Thoracic aorta (tissue), 2 donors: Measurements from ENCODE around the gene FRMD3. TPM values are rescaled to one million over a fixed set of nuclear protein-coding genes. Genes with fewer than 3 reads are reported as not detected.

Source experiments
- ATAC-seq: fragments of 150-250 bp; one replicate; pipeline ENCODE4 v1.8.0; 2017; ENCODE audit warnings: low read depth; ENCODE audit not compliant: insufficient number of reproducible peaks, low FRiP score
- DNase-seq: peaks from one replicate; pipeline ENCODE4 v3.0.0-alpha.2; 2020; ENCODE audit warnings: low spot score
- H3K27ac ChIP-seq, 2 donors: fragments of 200-600 bp; sonication (generic); 1 replicate in 1 of 2; 2 replicates in 1 of 2; pipeline ENCODE4 v1.5.1; 2016; ENCODE audit warnings: mild to moderate bottlenecking in 2 of 2, moderate library complexity in 2 of 2
- H3K27me3 ChIP-seq: fragments of 200-600 bp; sonication (generic); replicated peaks from 2 replicates; pipeline ENCODE4 v1.6.0; 2016; ENCODE audit warnings: mild to moderate bottlenecking; ENCODE audit not compliant: insufficient read depth
- H3K36me3 ChIP-seq: fragments of 200-600 bp; sonication (generic); one replicate; pipeline ENCODE4 v1.5.1; 2016
- H3K4me1 ChIP-seq, 2 donors: fragments of 200-600 bp; sonication (generic); 1 replicate in 1 of 2; 2 replicates in 1 of 2; pipeline versions ENCODE4 v1.5.1 to v1.6.0; 2016; ENCODE audit warnings: low read depth in 2 of 2, mild to moderate bottlenecking in 1 of 2; ENCODE audit not compliant: control insufficient read depth in 1 of 2
- H3K4me3 ChIP-seq: fragments of 200-600 bp; sonication (generic); 2 replicates; pipeline ENCODE4 v1.5.1; 2016; ENCODE audit warnings: mild to moderate bottlenecking
- H3K9me3 ChIP-seq: fragments of 200-600 bp; sonication (generic); 2 replicates; pipeline ENCODE4 v1.5.1; 2016
- CTCF ChIP-seq: fragments of 200-600 bp; sonication (generic); IDR thresholded peaks from one replicate; pipeline ENCODE4 v1.5.1; 2019; ENCODE audit warnings: antibody characterized with exemption
- total RNA-seq, 2 donors: library from RNA; depleted of rRNA; stranded (reverse); fragments of >200 nt; gene quantifications; one replicate each; pipeline versions ENCODE4 v1.1.0 to v1.2.3, GENCODE V29; 2016

The FRMD3 gene
- total RNA-seq, 2 donors from 2014 or later, result 5.2 to 6.2 TPM

GRCh38 chr9:83449166-83449565, 89.0 kb downstream of the FRMD3 start:
- no peaks in the 10 kb centered on the region for H3K36me3 ChIP-seq
- ATAC-seq (no peak), DNase-seq (no peak)
- no peak for TF ChIP-seq CTCF
- no peaks in the 10 kb centered on the region for H3K27me3 ChIP-seq
- H3K9me3 ChIP-seq, result no peaks in the 10 kb centered on the region
- H3K4me1 ChIP-seq, result peaks cover 16% of the 10 kb centered on the region in 2 donors
- H3K27ac ChIP-seq, result no peak overlapping the region
- no peak overlapping the region for H3K4me3 ChIP-seq

DNA sequence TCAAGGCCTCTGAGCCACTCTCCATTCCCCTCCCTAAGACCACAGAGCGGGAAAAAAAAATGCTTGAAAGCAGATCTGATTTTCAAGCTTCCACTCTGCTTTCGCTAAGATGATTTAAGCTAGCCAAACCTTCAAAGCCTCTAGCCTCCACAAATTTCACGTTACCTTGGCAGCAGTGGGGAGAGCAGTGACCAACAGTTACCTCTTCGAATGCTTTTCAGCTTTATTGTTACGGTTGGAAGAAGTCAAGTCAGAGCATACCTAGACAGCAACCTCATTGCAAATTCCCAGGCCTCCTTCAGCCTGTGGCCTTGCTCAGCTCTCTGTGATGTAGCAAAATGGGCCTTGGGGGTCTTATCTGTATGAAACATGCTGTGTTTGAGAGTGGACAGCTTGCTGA, 89.6 kb downstream of the FRMD3 start:
- Histone ChIP-seq H3K9me3 (no peaks in the 10 kb centered on the region), H3K36me3 (no peaks in the 10 kb centered on the region), H3K27ac (no peak overlapping the region), H3K27me3 (no peaks in the 10 kb centered on the region), H3K4me3 (no peak overlapping the region), H3K4me1 (peaks cover 16 to 20% of the 10 kb centered on the region in 2 donors)
- DNase-seq, result no peak
- TF ChIP-seq CTCF, result no peak
- ATAC-seq, result no peak

DNA sequence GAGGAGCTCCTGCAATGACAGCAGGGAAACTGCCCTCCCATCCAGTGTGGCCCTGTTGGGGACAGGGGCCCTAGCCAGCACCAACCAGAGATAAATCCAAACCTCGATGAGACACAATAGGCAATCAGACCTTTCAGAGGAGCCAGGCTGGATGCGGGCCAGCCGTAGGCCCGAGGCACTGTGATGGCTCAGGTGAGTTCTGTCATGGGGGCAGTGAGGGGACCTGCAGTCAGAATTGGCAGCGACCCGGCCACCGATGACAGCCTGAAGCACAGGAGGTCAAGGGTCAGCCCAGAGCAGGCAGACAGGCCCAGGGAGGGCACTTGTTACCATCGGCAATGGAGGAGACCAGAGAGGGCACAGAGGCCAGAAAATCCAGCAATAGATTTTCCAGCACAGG, 90.8 kb downstream of the FRMD3 start:
- no peak overlapping the region for H3K4me3 ChIP-seq
- DNase-seq (no peak), ATAC-seq (no peak)
- no peaks in the 10 kb centered on the region for H3K36me3 ChIP-seq
- H3K27ac ChIP-seq, result no peak overlapping the region
- no peaks in the 10 kb centered on the region for H3K9me3 ChIP-seq
- H3K4me1 ChIP-seq, result peaks cover 16 to 21% of the 10 kb centered on the region in 2 donors
- H3K27me3 ChIP-seq, result no peaks in the 10 kb centered on the region
- TF ChIP-seq CTCF, result no peak

DNA sequence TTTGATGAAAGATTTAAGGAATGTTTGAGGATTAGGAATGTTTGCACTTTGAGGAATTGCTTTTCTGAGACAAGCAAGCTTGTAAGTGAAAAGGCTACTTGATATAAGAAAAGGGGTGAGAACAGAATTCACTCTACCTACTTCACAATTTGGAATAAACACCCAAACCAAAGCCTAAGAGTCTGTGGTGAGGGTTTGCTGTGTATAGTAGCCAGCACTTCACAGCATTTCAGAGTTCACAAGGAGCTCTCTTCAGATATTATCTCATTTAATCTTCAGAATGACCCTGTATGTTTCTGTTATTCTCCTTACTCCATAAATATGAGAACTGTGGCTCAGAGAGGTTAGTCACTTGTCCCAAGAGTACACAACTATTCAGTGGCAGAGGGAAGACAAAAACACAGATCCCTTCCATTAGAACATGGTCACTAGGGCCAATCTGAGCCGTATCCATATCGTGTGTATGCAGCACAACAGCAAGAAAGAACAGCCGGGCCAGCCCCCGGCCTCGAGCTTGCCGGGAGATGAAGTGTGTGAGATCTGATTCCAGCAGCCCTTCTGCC, 92.4 kb downstream of the FRMD3 start:
- Histone ChIP-seq H3K4me1 (peaks cover 24 to 37% of the 10 kb centered on the region in 2 donors), H3K27me3 (no peaks in the 10 kb centered on the region), H3K36me3 (no peaks in the 10 kb centered on the region), H3K27ac (no peak overlapping the region), H3K9me3 (no peaks in the 10 kb centered on the region), H3K4me3 (no peak overlapping the region)
- ATAC-seq (no peak), DNase-seq (no peak)
- TF ChIP-seq CTCF, result no peak

DNA sequence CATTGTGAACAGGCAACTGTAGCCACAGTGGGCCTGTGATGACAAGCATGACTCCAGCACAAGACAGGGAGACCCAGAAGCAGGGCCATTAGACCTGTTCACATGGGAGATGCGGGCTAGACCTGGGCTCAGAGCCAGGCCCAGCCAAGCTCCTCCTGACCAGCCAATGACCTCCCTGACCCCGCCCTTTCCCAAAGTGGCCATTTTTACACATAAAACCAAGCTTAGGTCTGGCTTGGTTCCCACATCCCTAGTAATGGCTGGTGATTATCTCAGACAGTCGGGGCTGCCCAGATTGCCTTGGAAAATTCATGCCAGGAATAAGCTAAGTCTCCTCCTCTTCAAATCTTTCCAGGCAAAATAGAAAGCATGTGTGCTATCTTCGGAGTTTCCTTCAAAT, 94.1 kb downstream of the FRMD3 start:
- Histone ChIP-seq H3K9me3 (no peaks in the 10 kb centered on the region), H3K36me3 (no peaks in the 10 kb centered on the region), H3K27me3 (no peaks in the 10 kb centered on the region), H3K27ac (peak overlapping the region in 1 of 2 donors; percentile 54), H3K4me3 (no peak overlapping the region), H3K4me1 (peaks cover 24 to 42% of the 10 kb centered on the region in 2 donors)
- no peak for TF ChIP-seq CTCF
- peak; percentile 33 for DNase-seq
- peak; percentile 14 for ATAC-seq
